OCI-LY1 (cell line): ENCODE measurements around the gene DNAI4.
"Not testable (repeated sequence)": the region's sequence is repeated elsewhere in the genome, so short reads cannot be mapped to it uniquely, and the experiment has no call there.

Experiments
- H2AFZ ChIP-seq: fragments of 200-600 bp; sonication (generic), shearing (Covaris generic); 2 replicates; pipeline ENCODE4 v1.6.0; 2014; ENCODE audit warnings: antibody characterized with exemption, mild to moderate bottlenecking, low read length
- H3F3A ChIP-seq: fragments of 200-600 bp; sonication (generic), shearing (Covaris generic); 2 replicates; pipeline ENCODE4 v1.6.0; 2014; ENCODE audit warnings: mild to moderate bottlenecking, antibody characterized with exemption, low read length, moderate library complexity; ENCODE audit not compliant: insufficient read depth
- H3K27ac ChIP-seq: fragments of 200-600 bp; sonication (generic); 2 replicates; pipeline ENCODE4 v1.5.1; 2014; ENCODE audit warnings: low read length, mixed run types, mild to moderate bottlenecking, low read depth; ENCODE audit not compliant: poor library complexity, severe bottlenecking
- H3K27me3 ChIP-seq: fragments of 200-600 bp; sonication (generic); 2 replicates; pipeline ENCODE4 v1.6.0; 2014; ENCODE audit warnings: antibody characterized with exemption, mild to moderate bottlenecking, low read length, moderate library complexity; ENCODE audit not compliant: insufficient read depth
- H3K36me3 ChIP-seq: fragments of 200-600 bp; sonication (generic); 2 replicates; pipeline ENCODE4 v1.6.1; 2014; ENCODE audit warnings: mild to moderate bottlenecking, antibody characterized with exemption, low read length, moderate library complexity, mixed read lengths; ENCODE audit not compliant: insufficient read depth
- H3K4me1 ChIP-seq: fragments of 200-600 bp; sonication (generic); 2 replicates; pipeline ENCODE4 v1.5.1; 2014; ENCODE audit warnings: mild to moderate bottlenecking, low read length, moderate library complexity; ENCODE audit not compliant: insufficient read depth, severe bottlenecking
- H3K4me2 ChIP-seq: fragments of 200-600 bp; sonication (generic), shearing (Covaris generic); 2 replicates; pipeline ENCODE4 v1.6.1; 2014; ENCODE audit warnings: low read length
- H3K4me3 ChIP-seq: fragments of 200-600 bp; sonication (generic); 2 replicates; pipeline ENCODE4 v1.5.1; 2014; ENCODE audit warnings: low read length, low read depth, mild to moderate bottlenecking, mixed read lengths; ENCODE audit not compliant: poor library complexity, severe bottlenecking
- H3K79me2 ChIP-seq: fragments of 200-600 bp; shearing (Covaris generic); 2 replicates; pipeline ENCODE4 v1.6.1; 2016; ENCODE audit warnings: mixed run types, low read length, mixed read lengths; ENCODE audit not compliant: insufficient read depth
- H3K9ac ChIP-seq: fragments of 200-600 bp; sonication (generic), shearing (Covaris generic); 2 replicates; pipeline ENCODE4 v1.6.1; 2014; ENCODE audit warnings: mild to moderate bottlenecking, low read length, mixed read lengths
- H3K9me2 ChIP-seq: fragments of 200-600 bp; sonication (generic), shearing (Covaris generic); 2 replicates; pipeline ENCODE4 v1.6.1; 2014; ENCODE audit warnings: low read depth, mild to moderate bottlenecking, low read length, mixed read lengths
- H3K9me3 ChIP-seq: fragments of 200-600 bp; shearing (Covaris generic); 2 replicates; pipeline ENCODE4 v1.6.1; 2014; ENCODE audit warnings: low read length, mixed read lengths
- H4K20me1 ChIP-seq: fragments of 200-600 bp; sonication (generic), shearing (Covaris generic); 2 replicates; pipeline ENCODE4 v1.6.0; 2016; ENCODE audit warnings: mild to moderate bottlenecking, low read length; ENCODE audit not compliant: insufficient read depth
- EZH2 ChIP-seq: fragments of 200-600 bp; sonication (generic), shearing (Covaris generic); IDR thresholded peaks from 2 replicates; pipeline ENCODE4 v1.8.0; 2017; ENCODE audit warnings: borderline replicate concordance, mixed run types, mild to moderate bottlenecking, antibody characterized with exemption, low read length, moderate library complexity, mixed read lengths
- TF ChIP-seq, protein P1 (sequence below): fragments of 200-600 bp; sonication (generic), shearing (Covaris generic); IDR thresholded peaks from 2 replicates; pipeline ENCODE4 v1.5.1; 2017; ENCODE audit warnings: mild to moderate bottlenecking, antibody characterized with exemption, low read length, moderate library complexity, mixed read lengths

DNAI4 gene

DNA sequence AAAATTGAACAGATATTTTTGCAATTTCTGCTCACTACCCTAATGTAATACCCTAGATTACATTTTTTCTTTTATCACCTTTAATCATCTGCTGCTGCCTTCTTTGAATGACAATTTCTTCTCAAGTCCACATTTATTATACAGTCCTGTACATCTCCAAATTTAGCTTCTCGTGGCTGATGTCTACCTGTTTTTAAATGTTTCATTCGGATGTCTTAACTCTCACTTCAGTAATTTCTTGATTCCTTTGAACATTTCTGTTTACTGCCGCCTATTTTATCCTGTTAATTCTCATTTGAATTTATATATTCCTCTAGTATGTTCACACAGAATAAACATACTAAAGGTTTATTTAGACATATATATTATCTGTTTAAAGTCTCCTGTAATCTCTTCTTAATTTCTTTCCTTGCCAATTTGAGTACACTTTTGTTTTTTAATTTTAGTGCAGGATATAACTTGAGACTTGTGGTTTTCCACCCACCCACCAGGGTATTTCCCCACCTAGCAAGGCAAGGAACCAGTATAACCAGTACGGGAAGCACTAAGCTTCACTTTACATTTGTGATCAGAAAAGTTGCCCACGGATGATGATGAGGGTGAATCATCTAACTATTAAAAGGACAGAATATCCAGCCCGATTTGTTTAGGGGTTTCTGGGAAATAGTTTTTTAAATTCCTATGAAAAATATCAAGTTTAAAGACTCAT is 136.3 kb downstream of the DNAI4 start:
- Histone ChIP-seq H3K27me3 (no peaks in the 10 kb centered on the region), H3F3A (no peaks in the 10 kb centered on the region), H3K9me3 (no peaks in the 10 kb centered on the region), H3K4me3 (no peak overlapping the region), H4K20me1 (no peaks in the 10 kb centered on the region), H3K4me1 (peaks cover 12% of the 10 kb centered on the region), H2AFZ (no peak overlapping the region), H3K9me2 (no peaks in the 10 kb centered on the region), H3K27ac (peak overlapping the region; percentile 36), H3K36me3 (no peaks in the 10 kb centered on the region), H3K4me2 (peak overlapping the region; percentile 1; the same call in 1 of the 2 replicates), H3K9ac (no peak overlapping the region), H3K79me2 (no peaks in the 10 kb centered on the region)
- TF ChIP-seq, protein P1, sequence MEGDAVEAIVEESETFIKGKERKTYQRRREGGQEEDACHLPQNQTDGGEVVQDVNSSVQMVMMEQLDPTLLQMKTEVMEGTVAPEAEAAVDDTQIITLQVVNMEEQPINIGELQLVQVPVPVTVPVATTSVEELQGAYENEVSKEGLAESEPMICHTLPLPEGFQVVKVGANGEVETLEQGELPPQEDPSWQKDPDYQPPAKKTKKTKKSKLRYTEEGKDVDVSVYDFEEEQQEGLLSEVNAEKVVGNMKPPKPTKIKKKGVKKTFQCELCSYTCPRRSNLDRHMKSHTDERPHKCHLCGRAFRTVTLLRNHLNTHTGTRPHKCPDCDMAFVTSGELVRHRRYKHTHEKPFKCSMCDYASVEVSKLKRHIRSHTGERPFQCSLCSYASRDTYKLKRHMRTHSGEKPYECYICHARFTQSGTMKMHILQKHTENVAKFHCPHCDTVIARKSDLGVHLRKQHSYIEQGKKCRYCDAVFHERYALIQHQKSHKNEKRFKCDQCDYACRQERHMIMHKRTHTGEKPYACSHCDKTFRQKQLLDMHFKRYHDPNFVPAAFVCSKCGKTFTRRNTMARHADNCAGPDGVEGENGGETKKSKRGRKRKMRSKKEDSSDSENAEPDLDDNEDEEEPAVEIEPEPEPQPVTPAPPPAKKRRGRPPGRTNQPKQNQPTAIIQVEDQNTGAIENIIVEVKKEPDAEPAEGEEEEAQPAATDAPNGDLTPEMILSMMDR: no peak
- no peak for TF ChIP-seq EZH2

DNA sequence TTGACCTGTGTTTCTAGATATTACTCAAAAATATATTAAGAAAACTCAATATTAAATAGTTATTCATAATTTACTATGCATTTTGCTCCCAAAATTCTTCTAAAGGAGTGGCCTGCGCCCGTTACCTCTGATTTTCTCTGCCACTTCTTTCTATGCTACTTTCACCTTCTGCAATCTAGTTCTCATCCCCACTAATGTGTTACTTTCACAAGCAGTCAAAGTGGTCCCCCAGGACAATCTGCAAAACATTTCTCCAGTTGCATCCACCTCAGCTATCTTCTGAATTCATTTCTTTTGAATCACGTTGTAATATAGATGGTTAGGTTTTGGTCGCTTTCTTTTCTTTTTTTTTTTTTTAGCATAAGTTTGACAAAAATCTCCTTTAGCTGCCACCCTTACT is 137.0 kb downstream of the DNAI4 start:
- no peak for TF ChIP-seq EZH2
- TF ChIP-seq, protein P1: no peak
- Histone ChIP-seq H2AFZ (no peak overlapping the region), H3K27ac (no peak overlapping the region), H3K9me2 (no peaks in the 10 kb centered on the region), H4K20me1 (no peaks in the 10 kb centered on the region), H3K36me3 (no peaks in the 10 kb centered on the region), H3F3A (no peaks in the 10 kb centered on the region), H3K4me3 (no peak overlapping the region), H3K9me3 (no peaks in the 10 kb centered on the region), H3K27me3 (no peaks in the 10 kb centered on the region), H3K79me2 (no peaks in the 10 kb centered on the region), H3K4me1 (peaks cover 12% of the 10 kb centered on the region), H3K9ac (no peak overlapping the region), H3K4me2 (0 out of 2 replicates have a peak overlapping the region, but pooled peaks have one; percentile 1)

GRCh38 chr1:66785800-66786199 is 138.9 kb downstream of the DNAI4 start:
- not testable (repeated sequence) for H3K9ac ChIP-seq, H3K36me3 ChIP-seq, H3K9me2 ChIP-seq, H3F3A ChIP-seq, H3K4me2 ChIP-seq, H3K4me3 ChIP-seq, H4K20me1 ChIP-seq, H3K27ac ChIP-seq, H3K9me3 ChIP-seq, H2AFZ ChIP-seq, H3K27me3 ChIP-seq, H3K79me2 ChIP-seq
- peaks cover 12% of the 10 kb centered on the region for H3K4me1 ChIP-seq

DNA sequence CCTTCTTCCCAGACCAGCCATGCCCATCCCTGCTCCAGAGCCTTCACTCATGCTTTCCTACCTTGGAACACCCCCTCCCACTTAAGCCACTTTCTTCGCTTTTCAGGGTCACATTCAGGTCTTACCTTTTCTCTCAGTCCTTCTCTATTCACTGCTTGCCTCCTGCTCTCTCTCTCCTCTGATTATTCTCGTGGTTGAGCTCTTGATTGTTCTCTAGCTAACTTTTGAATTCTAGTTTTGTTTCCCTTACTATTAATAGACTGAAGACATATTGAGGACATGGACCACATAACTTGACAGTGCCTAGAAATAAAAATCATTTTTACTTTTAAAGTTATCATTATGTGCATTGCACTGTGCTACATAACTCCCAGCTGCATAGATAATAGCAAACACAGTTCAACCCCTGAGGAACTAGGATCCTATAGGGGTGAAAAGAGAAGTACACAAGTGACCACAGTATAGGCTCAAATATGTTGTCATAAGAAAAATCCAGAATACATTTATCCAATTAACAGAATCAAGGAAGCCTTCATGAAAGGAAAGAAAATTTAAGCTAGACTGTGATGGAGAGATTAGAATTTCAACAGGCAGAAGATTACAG is 145.1 kb downstream of the DNAI4 start:
- Histone ChIP-seq H3K4me1 (no peaks in the 10 kb centered on the region), H3K36me3 (no peaks in the 10 kb centered on the region), H3F3A (no peaks in the 10 kb centered on the region), H3K9ac (no peak overlapping the region), H3K79me2 (no peaks in the 10 kb centered on the region), H3K9me3 (no peaks in the 10 kb centered on the region), H3K27ac (no peak overlapping the region), H3K4me2 (no peak overlapping the region), H4K20me1 (no peaks in the 10 kb centered on the region), H3K27me3 (no peaks in the 10 kb centered on the region), H3K4me3 (no peak overlapping the region), H3K9me2 (no peaks in the 10 kb centered on the region), H2AFZ (no peak overlapping the region)
- no peak for TF ChIP-seq EZH2
